OCI-LY3 (cell line): ENCODE measurements around the gene TRABD.

ENCODE experiments used
- H2AFZ ChIP-seq: fragments of 200-600, 300-600 bp; shearing (Covaris generic); 2 replicates; pipeline ENCODE4 v1.6.0; 2014; ENCODE audit warnings: antibody characterized with exemption, low read depth, low read length
- H3K27ac ChIP-seq: fragments of 200-600, 300-600 bp; sonication (generic); 2 replicates; pipeline ENCODE4 v1.5.1; 2014; ENCODE audit warnings: mild to moderate bottlenecking, low read length, moderate library complexity, mixed read lengths
- H3K27me3 ChIP-seq: fragments of 200-600, 300-600 bp; sonication (generic); 2 replicates; pipeline ENCODE4 v1.6.1; 2014; ENCODE audit warnings: low read depth, low read length, mixed read lengths
- H3K36me3 ChIP-seq: fragments of 200-600, 300-600 bp; sonication (generic); replicated peaks from 2 replicates; pipeline ENCODE3; 2014; ENCODE audit warnings: low read depth, low read length, mixed read lengths
- H3K4me1 ChIP-seq: fragments of 300-600, 200-600 bp; sonication (generic); 2 replicates; pipeline ENCODE4 v1.6.1; 2014; ENCODE audit warnings: low read length, mixed read lengths
- H3K4me2 ChIP-seq: fragments of 200-600, 300-600 bp; sonication (generic); 2 replicates; pipeline ENCODE4 v1.6.1; 2014; ENCODE audit warnings: low read length, mixed read lengths
- H3K4me3 ChIP-seq: fragments of 300-600, 200-600 bp; sonication (generic); 2 replicates; pipeline ENCODE4 v1.5.1; 2014; ENCODE audit warnings: antibody characterized with exemption, mild to moderate bottlenecking, low read length, moderate library complexity
- H3K79me2 ChIP-seq: fragments of 300-600, 200-600 bp; shearing (Covaris generic); 2 replicates; pipeline ENCODE4 v1.6.1; 2014; ENCODE audit warnings: mild to moderate bottlenecking, low read length, mixed read lengths
- H3K9ac ChIP-seq: fragments of 300-600, 200-600 bp; shearing (Covaris generic); 2 replicates; pipeline ENCODE4 v1.6.0; 2014; ENCODE audit warnings: mild to moderate bottlenecking, low read length, moderate library complexity
- H3K9me3 ChIP-seq: fragments of 200-600, 300-600 bp; shearing (Covaris generic); 2 replicates; pipeline ENCODE4 v1.6.1; 2014; ENCODE audit warnings: low read length, mixed read lengths; ENCODE audit not compliant: insufficient read depth
- H4K20me1 ChIP-seq: fragments of 200-600, 300-600 bp; sonication (generic); 2 replicates; pipeline ENCODE4 v1.6.1; 2016; ENCODE audit warnings: low read length, mixed read lengths; ENCODE audit not compliant: insufficient read depth
- CTCF ChIP-seq: fragments of 200-600, 300-600 bp; sonication (generic); IDR thresholded peaks from 2 replicates; pipeline ENCODE4 v1.5.1; 2014; ENCODE audit warnings: antibody characterized with exemption, low read length, low read depth
- EZH2phosphoT487 ChIP-seq: fragments of 200-600 bp; shearing (Covaris generic); IDR thresholded peaks from 2 replicates; pipeline ENCODE4 v1.6.1; 2018; ENCODE audit warnings: antibody characterized with exemption, mixed run types, low read depth

Gene TRABD

GRCh38 chr22:50186761-50187523 lies 1.2 kb downstream of the TRABD start:
- TF ChIP-seq CTCF (no peak), EZH2phosphoT487 (no peak)
- peak overlapping the region; percentile 78 for H3K9ac ChIP-seq
- H4K20me1 ChIP-seq, result peaks cover 7% of the 10 kb centered on the region
- peaks cover 8% of the 10 kb centered on the region; the same call in 1 of the 2 replicates for H3K9me3 ChIP-seq
- H2AFZ ChIP-seq, result no peak overlapping the region
- no peaks in the 10 kb centered on the region for H3K27me3 ChIP-seq
- peak overlapping the region; percentile 44 for H3K27ac ChIP-seq
- peaks cover 36% of the 10 kb centered on the region for H3K4me1 ChIP-seq
- H3K36me3 ChIP-seq, result peaks cover 2% of the 10 kb centered on the region
- H3K79me2 ChIP-seq, result peaks cover 42% of the 10 kb centered on the region
- peak overlapping the region; percentile 89 for H3K4me2 ChIP-seq
- H3K4me3 ChIP-seq, result peak overlapping the region; percentile 87

DNA sequence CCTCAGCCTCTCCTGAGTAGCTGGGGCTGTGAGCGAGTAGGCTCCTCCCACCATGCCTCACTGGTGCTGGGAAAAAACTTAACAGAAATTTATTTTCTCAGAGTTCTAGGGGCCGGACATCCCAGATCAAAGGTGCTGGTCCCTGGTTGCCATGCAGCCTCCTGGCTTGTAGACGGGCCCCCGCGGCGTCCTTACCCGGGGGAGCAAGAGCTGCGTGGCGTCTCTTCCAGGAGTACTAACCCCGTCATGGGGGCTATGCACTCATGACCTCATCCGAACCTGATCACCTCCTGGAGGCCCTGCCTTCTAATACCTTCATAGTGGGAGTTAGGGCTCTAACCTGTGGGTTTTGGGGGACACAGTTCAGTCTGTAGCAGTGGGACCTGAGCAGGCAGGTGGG lies 2.6 kb downstream of the TRABD start:
- Histone ChIP-seq H3K4me2 (no peak overlapping the region), H3K9ac (no peak overlapping the region)
- no peak for TF ChIP-seq CTCF
- TF ChIP-seq EZH2phosphoT487, result no peak

GRCh38 chr22:50189184-50189848 lies 3.6 kb downstream of the TRABD start:
- peaks cover 59% of the 10 kb centered on the region for H3K79me2 ChIP-seq
- TF ChIP-seq CTCF, result no peak
- no peak for TF ChIP-seq EZH2phosphoT487
- H4K20me1 ChIP-seq, result peaks cover 7% of the 10 kb centered on the region
- H3K36me3 ChIP-seq, result peaks cover 8% of the 10 kb centered on the region
- peak overlapping the region; percentile 99 for H3K27ac ChIP-seq
- no peak overlapping the region for H2AFZ ChIP-seq
- H3K4me1 ChIP-seq, result peaks cover 55% of the 10 kb centered on the region
- H3K4me3 ChIP-seq, result peak overlapping the region; percentile 75
- H3K9ac ChIP-seq, result peak overlapping the region; percentile 76; the same call in 1 of the 2 replicates
- peaks cover 12% of the 10 kb centered on the region; the same call in 1 of the 2 replicates for H3K9me3 ChIP-seq
- peak overlapping the region; percentile 82 for H3K4me2 ChIP-seq
- H3K27me3 ChIP-seq, result no peaks in the 10 kb centered on the region

More for the DNA sequence above, 2.6 kb downstream of the TRABD start:
- peaks cover 57% of the 10 kb centered on the region for H3K79me2 ChIP-seq
- H2AFZ ChIP-seq, result no peak overlapping the region
- H3K4me3 ChIP-seq, result no peak overlapping the region
- H3K9me3 ChIP-seq, result peaks cover 12% of the 10 kb centered on the region; the same call in 1 of the 2 replicates
- H3K36me3 ChIP-seq, result peaks cover 6% of the 10 kb centered on the region
- peaks cover 51% of the 10 kb centered on the region for H3K4me1 ChIP-seq
- no peak overlapping the region for H3K27ac ChIP-seq
- H3K27me3 ChIP-seq, result no peaks in the 10 kb centered on the region
- H4K20me1 ChIP-seq, result peaks cover 7% of the 10 kb centered on the region

DNA sequence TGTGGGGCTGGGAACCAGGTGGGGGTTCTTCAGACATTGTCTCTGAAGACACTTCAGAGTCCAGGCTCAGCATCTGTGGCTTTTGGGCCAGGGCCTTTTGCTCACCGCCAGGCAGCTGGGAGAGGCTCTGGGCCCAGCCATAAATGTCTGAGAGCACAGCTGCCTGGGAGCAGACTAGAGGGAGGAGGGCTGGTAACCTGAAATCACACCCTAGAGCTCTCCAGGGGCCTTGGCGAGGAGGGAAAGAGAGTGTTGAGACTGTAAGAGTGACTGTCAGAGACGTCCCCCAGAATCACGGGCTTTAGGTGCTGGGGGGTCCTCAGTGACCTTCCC lies 4.1 kb downstream of the TRABD start:
- peak overlapping the region; percentile 76 for H3K9ac ChIP-seq
- peaks cover 13% of the 10 kb centered on the region for H3K36me3 ChIP-seq
- peaks cover 60% of the 10 kb centered on the region for H3K4me1 ChIP-seq

More for the DNA sequence above, 4.1 kb downstream of the TRABD start:
- Histone ChIP-seq H4K20me1 (peaks cover 7% of the 10 kb centered on the region), H3K4me2 (peak overlapping the region; percentile 82), H3K27me3 (no peaks in the 10 kb centered on the region), H3K9me3 (peaks cover 12% of the 10 kb centered on the region; the same call in 1 of the 2 replicates), H3K27ac (peak overlapping the region; percentile 99), H3K4me3 (peak overlapping the region; percentile 75), H2AFZ (no peak overlapping the region), H3K79me2 (peaks cover 59% of the 10 kb centered on the region)
- no peak for TF ChIP-seq EZH2phosphoT487
- TF ChIP-seq CTCF, result no peak
